ENCODE measurements around the gene MAGOHB.
A peak's percentile ranks its signal among the peaks of the same experiment; 100 is the strongest.
"Not testable (repeated sequence)": the region's sequence is repeated elsewhere in the genome, so short reads cannot be mapped to it uniquely, and the experiment has no call there.

MAGOHB gene

DNA sequence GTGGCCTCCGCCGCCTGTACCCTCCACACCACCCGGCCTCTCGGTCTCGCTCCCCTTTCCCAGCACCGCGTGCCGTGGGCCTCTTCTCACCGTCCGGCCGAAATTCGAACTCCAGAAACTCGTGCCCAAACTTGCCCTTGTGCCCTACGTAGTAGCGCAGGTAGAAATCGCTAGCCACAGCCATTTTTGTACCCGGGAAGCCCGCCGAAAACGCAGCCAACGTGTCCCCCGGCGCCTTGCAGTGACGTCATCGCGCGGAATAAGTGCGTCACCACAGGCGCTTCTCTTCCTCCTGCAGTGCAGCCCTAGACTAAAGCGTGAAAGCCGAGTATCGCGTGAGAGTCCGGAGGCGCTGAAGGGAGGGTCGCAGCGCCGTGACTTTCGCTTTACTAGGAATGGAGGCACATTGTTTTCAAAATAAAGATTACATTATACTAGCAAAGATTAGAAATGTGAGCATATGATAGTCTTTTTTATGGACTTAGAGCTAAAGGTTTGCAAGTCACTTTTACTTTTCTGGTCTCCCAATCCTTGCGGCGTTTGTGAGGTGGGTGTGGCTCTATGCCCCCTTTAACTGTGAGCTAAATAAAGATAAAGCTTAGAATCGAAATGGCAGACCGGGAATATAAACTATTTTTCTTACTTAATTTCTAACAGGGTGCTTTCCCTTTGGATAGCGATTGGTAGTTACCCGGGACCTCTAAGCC is at the start of gene MAGOHB:
TSS of gene MAGOHB (minus strand) at position 261 of the 707 bp plus-strand sequence. CDS start at position 184, 77 bp downstream.
- intact Hi-C loops (cut with DNase I) = loop anchor here (10.0 kb wide), 1 partner anchor 111 kb away; the partner anchor contains the start of gene YBX3
- peak; percentile 81 to 98 (median 94) for DNase-seq

DNA sequence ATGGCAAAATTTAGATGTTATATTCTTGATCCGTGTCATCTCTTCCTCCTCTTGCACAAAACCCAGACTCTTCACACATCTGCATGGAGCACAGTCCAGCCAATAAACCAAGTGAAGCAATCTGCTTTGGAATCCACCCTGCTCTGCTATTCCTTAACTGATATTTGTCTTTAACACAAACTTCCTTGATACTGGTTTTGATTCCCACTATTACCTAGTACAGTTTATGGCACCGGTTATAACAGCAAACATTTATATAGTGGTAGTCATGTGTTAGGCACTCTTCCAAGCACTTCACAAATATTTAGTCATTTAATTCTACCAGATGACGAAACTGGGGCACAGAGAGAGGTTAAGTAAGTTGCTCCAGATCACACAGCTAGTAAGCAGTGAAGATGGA is 47.9 kb upstream of the MAGOHB start:
- DNase-seq = no peak
- intact Hi-C loops (cut with DNase I) = no loop called here

DNA sequence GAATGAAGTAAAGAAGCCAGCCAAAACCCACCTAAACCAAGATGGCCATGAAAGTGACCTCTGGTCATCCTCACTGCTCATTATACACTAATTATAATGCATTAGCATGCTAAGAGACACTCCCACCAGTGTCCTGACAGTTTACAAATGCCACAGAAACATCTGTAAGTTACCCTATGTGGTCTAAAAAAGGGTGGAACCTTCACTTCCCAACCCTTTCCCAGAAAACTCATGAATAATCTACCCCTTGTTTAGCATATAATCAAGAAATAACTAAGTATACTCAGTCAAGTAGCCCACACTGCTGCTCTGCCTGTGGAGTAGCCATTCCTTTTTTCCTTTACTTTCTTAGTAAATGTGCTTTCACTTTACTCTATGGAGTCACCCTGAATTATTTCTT is 40.6 kb upstream of the MAGOHB start:
- DNase-seq = no peak
- intact Hi-C loops (cut with DNase I) = no loop called here

DNA sequence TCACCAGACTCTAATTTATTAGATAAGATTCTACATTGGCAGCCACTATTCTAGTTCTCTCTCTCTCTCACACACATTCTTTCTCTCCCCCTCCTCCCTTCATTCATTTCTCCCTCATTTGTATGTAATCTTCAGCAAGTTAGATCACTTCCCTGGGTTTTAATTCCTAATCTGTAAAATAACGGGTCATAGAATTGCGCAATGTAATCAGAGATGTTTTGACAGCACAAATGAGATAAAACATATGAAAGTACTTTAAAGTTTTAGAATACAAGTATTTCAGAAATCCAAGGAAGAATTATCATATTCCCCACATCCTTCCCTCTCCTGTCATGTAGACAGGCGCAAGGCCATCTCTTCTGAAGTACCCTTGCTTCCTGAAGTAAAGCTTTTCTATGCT is 38.8 kb upstream of the MAGOHB start:
- intact Hi-C loops (cut with DNase I) = no loop called here
- DNase-seq = no peak

DNA sequence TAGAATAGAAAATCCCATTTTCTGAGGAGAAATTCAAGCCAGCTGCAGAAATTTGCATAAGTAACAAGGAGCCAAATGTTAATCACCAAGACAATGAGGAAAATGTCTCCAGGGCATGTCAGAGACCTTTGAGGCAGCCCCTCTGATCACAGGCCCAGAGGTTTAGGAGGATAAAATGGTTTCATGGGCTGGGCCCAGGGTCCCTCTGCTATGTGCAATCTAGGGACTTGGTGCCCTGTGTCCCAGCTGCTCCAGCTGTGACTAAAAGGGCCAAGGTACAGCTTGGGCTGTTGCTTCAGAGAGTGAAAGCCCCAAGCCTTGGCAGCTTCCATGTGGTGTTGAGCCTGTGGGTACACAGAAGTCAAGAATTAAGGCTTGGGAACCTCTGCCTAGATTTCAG is 33.2 kb upstream of the MAGOHB start:
- intact Hi-C loops (cut with DNase I) = not testable (repeated sequence)

DNA sequence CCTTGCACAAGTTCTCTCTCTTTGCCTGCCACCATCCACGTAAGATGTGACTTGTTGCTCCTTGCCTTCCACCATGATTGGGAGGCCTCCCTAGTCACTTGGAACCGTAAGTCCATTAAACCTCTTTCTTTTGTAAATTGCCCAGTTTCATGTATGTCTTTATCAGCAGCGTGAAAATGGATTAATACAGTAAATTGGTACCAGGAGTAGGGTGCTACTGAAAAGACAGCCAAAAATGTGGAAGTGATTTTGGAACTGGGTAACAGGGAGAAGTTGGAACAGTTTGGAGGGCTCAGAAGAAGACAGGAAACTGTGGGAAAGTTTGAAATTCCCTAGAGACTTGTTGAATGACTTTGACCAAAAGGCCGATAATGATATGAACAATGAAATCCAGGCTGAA is 32.5 kb upstream of the MAGOHB start:
- DNase-seq = no peak
- intact Hi-C loops (cut with DNase I) = no loop called here

More for the DNA sequence above, 33.2 kb upstream of the MAGOHB start:
- not testable (repeated sequence) for DNase-seq

DNA sequence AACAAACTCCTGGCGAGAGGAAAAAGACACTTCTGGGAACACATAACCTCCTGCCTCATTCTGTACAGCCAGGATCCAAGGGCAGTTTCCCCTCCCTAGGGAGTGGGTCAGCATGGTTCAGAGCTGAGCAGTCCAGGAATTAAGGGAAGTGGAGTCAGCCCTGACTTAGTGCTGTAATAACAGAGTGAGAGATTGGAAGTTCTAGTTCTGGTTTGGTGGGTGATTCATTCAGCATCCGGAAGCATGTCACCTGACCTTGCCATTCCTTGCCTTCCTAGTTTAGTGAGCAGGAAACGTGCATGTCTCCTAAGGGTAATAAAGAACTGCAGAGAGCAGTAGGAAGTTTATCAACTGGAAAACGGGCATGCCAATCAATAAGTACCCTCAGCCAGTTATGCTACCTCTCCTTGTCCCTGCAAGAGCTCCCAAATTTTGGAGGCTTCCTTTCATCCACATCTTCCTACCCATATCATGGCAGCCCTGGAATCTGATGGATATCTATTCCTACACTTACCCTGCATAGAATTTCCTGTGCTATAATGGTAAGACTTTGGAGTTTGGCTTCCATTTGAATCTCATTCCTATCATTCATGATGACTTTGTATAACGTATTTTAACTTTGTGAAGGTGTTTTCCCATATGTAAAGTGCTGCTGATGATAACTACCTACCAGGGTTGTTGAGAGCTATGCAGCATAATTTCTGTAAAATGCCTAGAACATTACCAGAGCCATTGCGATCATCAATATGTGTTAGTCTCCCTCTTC is 28.5 kb upstream of the MAGOHB start:
- DNase-seq = no peak
- intact Hi-C loops (cut with DNase I) = no loop called here

DNA sequence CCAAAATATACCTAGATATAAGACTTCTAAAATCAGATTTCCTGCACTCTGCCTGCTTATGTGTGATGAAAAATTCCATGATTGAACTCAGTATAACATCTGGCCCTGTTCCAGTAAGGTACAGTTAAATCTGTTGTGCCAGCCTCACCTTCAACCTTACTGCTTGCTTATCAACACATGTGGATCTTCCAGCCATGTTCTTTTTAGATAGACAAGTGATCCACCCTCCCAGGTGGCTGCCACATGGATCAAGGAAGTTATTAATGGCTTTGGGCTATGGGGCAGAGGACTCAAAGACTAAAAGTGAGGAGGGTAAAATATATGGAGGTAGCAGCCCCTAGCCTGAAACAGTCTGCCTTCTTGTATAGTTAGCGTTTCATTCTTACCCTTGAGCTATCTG is 25.3 kb upstream of the MAGOHB start:
- intact Hi-C loops (cut with DNase I) = no loop called here
- DNase-seq = no peak

DNA sequence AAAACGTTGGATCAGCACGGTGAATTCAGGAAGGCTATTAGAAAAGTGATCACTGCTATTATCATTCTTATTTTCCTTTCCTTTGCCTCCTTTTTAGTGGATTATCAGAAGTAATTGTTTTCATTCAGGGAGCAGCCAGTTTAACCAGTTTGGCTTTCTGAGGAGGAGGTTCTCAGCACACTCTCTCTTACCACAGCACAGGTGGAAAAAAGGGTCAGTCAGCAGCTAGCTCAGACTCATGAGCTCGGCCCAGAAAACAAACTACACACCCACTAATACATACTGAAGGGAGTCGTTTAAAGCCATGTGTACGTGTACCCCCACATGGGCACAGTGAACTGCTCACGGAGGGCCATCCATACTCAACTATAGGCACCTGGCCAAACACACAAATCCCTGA is 23.2 kb upstream of the MAGOHB start:
- intact Hi-C loops (cut with DNase I) = no loop called here
- no peak for DNase-seq

DNA sequence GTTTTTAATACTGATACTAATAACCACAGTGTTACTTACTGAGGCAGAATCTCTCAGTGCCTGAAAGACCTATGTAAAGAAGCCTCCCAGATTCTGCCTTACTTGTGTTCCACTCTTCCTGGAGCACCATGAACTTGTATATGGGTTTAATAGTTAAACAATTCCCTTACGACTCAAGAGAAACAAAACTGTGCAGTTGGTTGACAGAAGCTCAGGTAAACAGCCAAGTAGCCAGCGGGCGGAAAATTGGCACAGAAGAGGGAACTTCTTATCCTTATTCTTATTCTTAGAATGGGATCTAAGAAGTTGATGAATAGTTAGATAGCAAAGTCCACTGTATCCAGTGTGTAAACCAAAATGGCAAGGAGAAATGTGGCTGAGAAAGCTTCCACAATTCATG is 22.7 kb upstream of the MAGOHB start:
- DNase-seq = no peak

DNA sequence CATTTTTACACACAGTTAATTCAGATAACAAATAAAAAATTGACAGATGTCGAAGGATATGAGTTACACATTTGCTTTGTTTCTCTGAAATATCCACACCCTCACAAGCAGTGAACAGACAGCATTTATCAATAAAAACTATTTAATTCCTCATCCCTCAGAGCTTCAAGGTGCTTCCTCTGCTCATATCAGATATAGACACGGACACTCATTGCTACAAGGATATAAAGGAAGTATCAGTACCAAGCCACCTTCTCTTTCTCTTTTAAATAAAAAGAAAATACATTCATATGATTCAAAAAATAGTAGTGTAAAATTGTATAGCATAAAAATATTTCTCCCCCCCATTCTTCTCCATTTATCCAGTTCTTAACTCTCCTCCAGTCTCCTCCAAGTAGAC is 21.9 kb upstream of the MAGOHB start:
- intact Hi-C loops (cut with DNase I) = no loop called here
- DNase-seq = no peak

More for the DNA sequence above, 22.7 kb upstream of the MAGOHB start:
- intact Hi-C loops (cut with DNase I) = no loop called here

DNA sequence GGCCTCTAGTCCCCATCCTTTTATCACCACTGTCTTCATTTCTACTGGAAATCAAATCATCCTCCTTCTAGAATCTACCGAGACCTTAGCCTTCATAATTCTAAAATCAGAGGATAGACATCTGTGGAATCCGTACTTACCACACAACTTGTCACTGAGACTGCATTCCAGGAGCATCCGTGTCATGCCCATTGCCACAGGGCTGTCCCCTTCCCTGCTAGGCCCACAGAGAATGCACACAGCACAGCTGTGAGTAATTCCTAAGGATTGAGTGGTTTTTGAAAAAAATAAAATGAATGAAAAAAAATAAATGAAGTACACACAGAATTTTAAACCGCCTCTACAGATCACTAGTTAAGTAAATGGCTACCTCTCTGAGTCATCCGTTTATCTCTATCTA is 21.0 kb upstream of the MAGOHB start:
- no peak for DNase-seq
- intact Hi-C loops (cut with DNase I) = no loop called here

DNA sequence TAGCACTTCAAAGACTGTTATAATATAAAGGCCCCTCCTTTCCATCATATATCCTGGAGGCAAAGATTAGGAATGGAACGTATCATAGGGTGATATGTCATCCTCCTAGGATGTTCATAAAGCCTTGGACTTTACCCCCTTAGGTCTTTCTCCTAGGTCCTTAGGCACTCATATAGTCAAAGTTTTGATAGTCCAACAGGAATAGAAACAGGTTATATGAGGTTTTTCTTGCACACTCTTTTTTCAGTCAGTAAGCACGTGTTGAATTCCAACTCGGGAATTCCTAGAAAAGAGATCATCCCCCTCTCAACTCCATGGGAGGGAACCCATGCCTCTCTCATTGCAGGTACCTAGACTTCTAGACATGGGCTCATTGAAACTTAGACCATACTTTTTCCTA is 20.1 kb upstream of the MAGOHB start:
- DNase-seq = no peak
- intact Hi-C loops (cut with DNase I) = no loop called here

DNA sequence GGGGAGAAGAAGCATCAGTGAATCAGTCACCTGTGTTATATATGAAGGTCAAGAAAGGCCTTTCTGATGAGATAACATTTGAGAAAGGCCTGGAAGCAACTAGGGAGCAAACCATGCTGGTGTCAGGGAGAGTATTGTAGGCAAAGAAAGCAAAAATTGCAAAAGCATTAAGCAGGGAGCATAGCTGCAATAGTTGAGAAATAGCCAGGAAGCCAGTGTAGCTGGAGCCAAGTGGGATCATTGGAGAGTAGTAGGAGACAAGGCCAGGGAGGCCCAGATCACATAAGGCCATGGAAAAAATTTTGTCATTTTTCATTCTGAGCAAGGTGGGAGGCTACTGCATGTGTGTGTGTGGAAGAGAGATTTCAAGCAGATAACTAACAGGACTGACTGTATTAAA is 18.8 kb upstream of the MAGOHB start:
- DNase-seq = no peak
- intact Hi-C loops (cut with DNase I) = no loop called here

DNA sequence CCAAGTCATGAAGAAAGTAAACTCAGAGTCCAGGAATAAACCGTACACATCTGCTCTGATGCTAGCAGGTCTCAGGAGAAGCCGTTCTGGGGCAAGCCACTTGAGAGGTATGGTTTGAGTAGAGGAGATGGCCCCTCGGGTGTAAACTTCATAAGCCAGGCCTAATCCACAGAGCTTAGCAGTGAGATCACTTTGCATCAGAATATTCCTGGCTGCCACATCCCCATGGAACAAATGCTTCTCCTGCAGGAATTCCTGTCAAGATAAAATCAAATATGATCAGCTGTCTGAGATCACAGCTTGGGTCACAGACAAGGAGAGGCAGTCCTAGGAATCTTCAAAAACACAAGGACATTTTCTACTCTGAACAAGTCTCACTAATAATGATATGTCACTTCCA is 11.2 kb upstream of the MAGOHB start:
- DNase-seq = no peak

DNA sequence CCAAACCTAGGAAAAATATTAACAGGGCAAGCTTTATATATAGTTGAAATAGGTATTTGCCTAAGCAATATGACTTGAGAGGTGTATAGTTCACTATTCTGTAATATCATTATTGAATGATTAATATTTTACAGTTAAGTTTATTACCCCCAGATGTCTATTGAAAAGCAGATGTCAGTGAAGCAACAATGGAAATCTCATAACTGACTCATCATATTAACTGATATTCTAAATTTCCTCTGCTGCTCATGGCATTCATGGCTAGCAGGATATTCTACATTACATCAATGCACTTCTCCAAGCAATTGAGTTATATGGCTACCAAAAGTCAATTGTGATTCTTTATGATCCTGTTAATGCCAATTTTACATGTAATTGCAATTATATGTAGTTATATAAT is 9.7 kb upstream of the MAGOHB start:
- DNase-seq = no peak
- intact Hi-C loops (cut with DNase I) = no loop called here

More for the DNA sequence above, 11.2 kb upstream of the MAGOHB start:
- intact Hi-C loops (cut with DNase I) = no loop called here

DNA sequence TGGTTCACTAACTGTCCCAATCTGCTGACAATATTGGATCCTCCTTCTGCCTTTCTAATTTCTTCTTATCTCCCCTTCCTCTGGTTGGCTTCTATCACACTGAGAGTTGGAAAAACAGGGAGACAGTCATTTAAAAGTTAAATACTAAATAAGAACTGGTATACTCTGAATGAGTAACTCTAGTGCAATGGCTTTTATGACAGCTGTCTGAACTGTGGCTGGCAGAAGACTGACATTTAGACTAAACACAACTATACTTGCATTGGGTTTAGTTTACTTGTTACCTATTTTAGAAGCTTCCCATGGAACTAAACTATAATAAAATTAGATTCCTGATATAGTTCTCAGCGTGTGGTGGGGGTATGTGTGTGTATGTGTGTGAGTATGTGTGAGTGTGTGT is 7.9 kb upstream of the MAGOHB start:
- intact Hi-C loops (cut with DNase I) = no loop called here
- no peak for DNase-seq

DNA sequence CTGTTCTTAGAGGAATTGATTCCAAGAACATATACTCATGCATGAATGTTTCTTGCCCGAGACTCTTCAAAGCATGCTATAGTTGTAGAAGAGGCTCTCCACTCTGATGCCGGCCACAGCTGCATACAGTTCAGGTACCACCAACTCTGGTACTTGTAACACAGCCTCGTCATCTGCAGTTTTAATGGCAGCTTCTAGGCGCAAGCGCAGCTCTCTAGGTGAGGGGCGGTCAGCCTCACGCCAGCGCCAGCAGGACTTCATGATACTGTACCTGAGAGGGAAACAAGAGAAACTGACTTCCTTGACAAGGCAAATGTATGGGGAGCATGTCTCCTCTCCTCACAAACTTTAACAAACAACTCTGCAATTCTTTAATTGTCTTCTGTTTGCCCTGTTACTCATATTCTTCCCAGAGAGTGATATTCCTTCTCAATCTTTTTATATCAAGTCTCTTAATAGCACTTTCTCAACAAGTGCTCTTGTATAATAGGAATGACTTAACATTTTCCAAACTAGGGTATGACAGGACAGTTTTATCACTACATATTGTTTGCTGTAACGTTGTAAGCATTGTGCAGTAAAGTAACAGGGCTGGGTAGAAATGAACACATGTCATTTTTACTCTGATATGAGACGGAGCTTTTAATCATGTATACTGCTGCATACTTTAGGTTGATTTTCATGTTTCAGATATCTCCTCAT is 6.8 kb upstream of the MAGOHB start:
- intact Hi-C loops (cut with DNase I) = no loop called here
- DNase-seq = no peak

DNA sequence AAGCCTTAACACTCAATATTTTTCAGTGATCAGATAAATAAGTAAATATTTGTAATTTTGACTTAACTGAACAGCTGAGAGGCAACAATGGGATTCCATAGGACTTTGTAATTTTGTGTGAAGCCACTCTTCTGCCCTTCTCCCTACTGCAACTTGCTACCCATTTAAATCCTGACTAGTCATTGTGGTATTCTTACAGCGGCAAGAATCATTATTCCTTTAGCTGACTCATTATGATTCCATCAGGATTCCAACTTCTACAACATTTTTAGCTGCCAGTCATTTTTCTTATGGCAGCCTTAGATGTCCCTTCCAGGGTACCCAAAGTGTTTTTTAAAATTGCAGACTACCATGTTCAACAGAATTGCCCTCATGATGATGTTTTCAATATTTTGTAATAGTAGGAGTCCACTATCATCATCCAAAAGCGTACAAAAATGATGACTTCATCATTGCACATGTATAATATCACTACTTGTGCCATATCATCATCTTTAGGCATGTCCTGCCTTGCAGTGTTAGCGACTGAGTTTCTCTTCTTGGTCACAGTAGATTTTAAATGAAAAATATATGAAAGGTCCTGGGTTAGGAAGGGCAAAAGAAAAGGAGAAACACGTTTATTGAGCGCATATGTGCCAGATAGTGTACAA is 5.1 kb upstream of the MAGOHB start:
- intact Hi-C loops (cut with DNase I) = loop anchor here (10.0 kb wide), 1 partner anchor 106 kb away; the partner anchor contains the start of gene YBX3
- no peak for DNase-seq
